ENCODE measurements around the gene SLC25A21. TPM values are rescaled to one million over a fixed set of nuclear protein-coding genes. Genes with fewer than 3 reads are reported as not detected.

The SLC25A21 gene
- total RNA-seq, 2 experiments from 2014 or later: not detected

GRCh38 chr14:37018571-37019240 lies 153.7 kb downstream of the SLC25A21 start:
- Mint-ChIP-seq H3K4me3 (no peak overlapping the region), H3K9me3 (peaks cover 3% of the 10 kb centered on the region), H3K27me3 (no peaks in the 10 kb centered on the region), H3K4me1 (ENCODE audit: low read depth) (no peaks in the 10 kb centered on the region), H3K27ac (no peak overlapping the region), H3K36me3 (ENCODE audit: low read depth) (no peaks in the 10 kb centered on the region)
- DNase-seq (no peak), ATAC-seq (ENCODE audit: poor library complexity) (no peak)
- H3K27me3 ChIP-seq (ENCODE audit: control insufficient read depth in 1 of 2, insufficient read depth in 2 of 2, low read length in 2 of 2): no peaks in the 10 kb centered on the region
- ChIA-PET POLR2A (no interaction called here), CTCF (no interaction called here)
- H3K4me3 ChIP-seq (ENCODE audit: low read length): no peak overlapping the region
- intact Hi-C loops (cut with DNase I, micrococcal nuclease): no loop called here
- TF ChIP-seq CTCF (IDR thresholded peaks at IDR 0.05): no peak
- H3K9me3 ChIP-seq (ENCODE audit: control insufficient read depth in 1 of 2, insufficient read depth in 1 of 2, low read length in 2 of 2): no peaks in the 10 kb centered on the region
- no peaks in the 10 kb centered on the region for H3K4me1 ChIP-seq (ENCODE audit: insufficient read depth, low read length)
- H3K36me3 ChIP-seq (ENCODE audit: insufficient read depth, low read length): no peaks in the 10 kb centered on the region
- H3K27ac ChIP-seq (ENCODE audit: low read depth in 1 of 2, low read length in 2 of 2): no peak overlapping the region

- H3K4me1 Mint-ChIP-seq (ENCODE audit: low read depth): no peaks in the 10 kb centered on the region
- no peak for TF ChIP-seq CTCF (IDR thresholded peaks at IDR 0.05)
- H3K36me3 ChIP-seq (ENCODE audit: insufficient read depth, low read length): no peaks in the 10 kb centered on the region
- no peaks in the 10 kb centered on the region for H3K36me3 Mint-ChIP-seq (ENCODE audit: low read depth)
- no peak overlapping the region for H3K27ac Mint-ChIP-seq
- no peak for ATAC-seq (ENCODE audit: poor library complexity)
- no peaks in the 10 kb centered on the region for H3K27me3 ChIP-seq (ENCODE audit: control insufficient read depth in 1 of 2, insufficient read depth in 2 of 2, low read length in 2 of 2)
- DNase-seq: no peak
- H3K4me3 Mint-ChIP-seq: no peak overlapping the region
- no peak overlapping the region for H3K4me3 ChIP-seq (ENCODE audit: low read length)
- H3K27me3 Mint-ChIP-seq: no peaks in the 10 kb centered on the region
- H3K9me3 Mint-ChIP-seq: peaks cover 3% of the 10 kb centered on the region
- H3K9me3 ChIP-seq (ENCODE audit: control insufficient read depth in 1 of 2, insufficient read depth in 1 of 2, low read length in 2 of 2): no peaks in the 10 kb centered on the region
- intact Hi-C loops (cut with DNase I, micrococcal nuclease): no loop called here
- no peak overlapping the region for H3K27ac ChIP-seq (ENCODE audit: low read depth in 1 of 2, low read length in 2 of 2)
- POLR2A ChIA-PET: no interaction called here
- H3K4me1 ChIP-seq (ENCODE audit: insufficient read depth, low read length): no peaks in the 10 kb centered on the region
- CTCF ChIA-PET: no interaction called here
These were observed 159.3 kb downstream of the SLC25A21 start for GRCh38 chr14:37013078-37013477.

GRCh38 chr14:36998686-36999085 lies 173.7 kb downstream of the SLC25A21 start:
- Histone ChIP-seq H3K27me3 (ENCODE audit: control insufficient read depth in 1 of 2, insufficient read depth in 2 of 2, low read length in 2 of 2) (no peaks in the 10 kb centered on the region), H3K4me1 (ENCODE audit: insufficient read depth, low read length) (no peaks in the 10 kb centered on the region), H3K4me3 (ENCODE audit: low read length) (no peak overlapping the region), H3K27ac (ENCODE audit: low read depth in 1 of 2, low read length in 2 of 2) (no peak overlapping the region), H3K36me3 (ENCODE audit: insufficient read depth, low read length) (no peaks in the 10 kb centered on the region), H3K9me3 (ENCODE audit: control insufficient read depth in 1 of 2, insufficient read depth in 1 of 2, low read length in 2 of 2) (no peaks in the 10 kb centered on the region)
- Mint-ChIP-seq H3K4me1 (ENCODE audit: low read depth) (no peaks in the 10 kb centered on the region), H3K27ac (no peak overlapping the region), H3K27me3 (no peaks in the 10 kb centered on the region), H3K9me3 (peaks cover 3% of the 10 kb centered on the region), H3K4me3 (no peak overlapping the region), H3K36me3 (ENCODE audit: low read depth) (no peaks in the 10 kb centered on the region)
- intact Hi-C loops (cut with DNase I, micrococcal nuclease): no loop called here
- DNase-seq (no peak), ATAC-seq (ENCODE audit: poor library complexity) (no peak)
- POLR2A ChIA-PET: no interaction called here
- CTCF ChIA-PET: no interaction called here
- TF ChIP-seq CTCF (IDR thresholded peaks at IDR 0.05): no peak

All from CD4-positive, alpha-beta T cell (primary cell).